AG08395 (cell line): Measurements from ENCODE around the gene HOXC11.

ENCODE experiments used
- DNase-seq: peaks from one replicate; pipeline ENCODE4 v3.0.0; 2012; ENCODE audit warnings: mixed read lengths, low spot score

The HOXC11 gene

GRCh38 chr12:53942467-53942997 is 30.4 kb upstream of the HOXC11 start:
- DNase-seq: no peak

GRCh38 chr12:53944209-53944608 is 28.7 kb upstream of the HOXC11 start:
- no peak for DNase-seq

- DNase-seq: no peak
Observed at GRCh38 chr12:53944907-53945847, 27.7 kb upstream of the HOXC11 start.

GRCh38 chr12:53947743-53948142 is 25.2 kb upstream of the HOXC11 start:
- no peak for DNase-seq

- DNase-seq: no peak
Observed at GRCh38 chr12:53948650-53949593, 24.0 kb upstream of the HOXC11 start.

- DNase-seq: no peak
Observed at GRCh38 chr12:53949631-53950436, 23.1 kb upstream of the HOXC11 start.

GRCh38 chr12:53950437-53950773 is 22.5 kb upstream of the HOXC11 start:
- DNase-seq: no peak

- DNase-seq: no peak
Observed at GRCh38 chr12:53950789-53951576, 21.9 kb upstream of the HOXC11 start.

GRCh38 chr12:53951577-53952334 is 21.2 kb upstream of the HOXC11 start:
- DNase-seq: no peak

- peak; percentile 26 for DNase-seq
Observed at GRCh38 chr12:53952335-53952694, 20.6 kb upstream of the HOXC11 start.

GRCh38 chr12:53952871-53953734 is 19.8 kb upstream of the HOXC11 start:
- peak; percentile 29 for DNase-seq

- DNase-seq: no peak
Observed at GRCh38 chr12:53953831-53954693, 18.9 kb upstream of the HOXC11 start.

GRCh38 chr12:53954694-53955035 is 18.3 kb upstream of the HOXC11 start, which contains the start of gene HOXC12:
Gene HOXC12 (plus strand): TSS chr12:53954903. CDS start chr12:53954930, 27 bp downstream.
- DNase-seq: no peak

GRCh38 chr12:53955036-53955775 is 17.7 kb upstream of the HOXC11 start:
- no peak for DNase-seq

- no peak for DNase-seq
Observed at GRCh38 chr12:53955776-53956250, 17.1 kb upstream of the HOXC11 start.

GRCh38 chr12:53956251-53956887 is 16.6 kb upstream of the HOXC11 start:
- DNase-seq: no peak
